HEK293 (cell line): ENCODE data around the gene CDK8.
"Not testable (repeated sequence)": the region's sequence is repeated elsewhere in the genome, so short reads cannot be mapped to it uniquely, and the experiment has no call there.

Source experiments
- CTCF ChIA-PET: fragments of 350-600 bp; formaldehyde crosslinking; extraction: SDS; loops from one replicate; lab custom pipeline; 2021; ENCODE audit warnings: antibody characterized with exemption; lab: Yijun Ruan, JAX
- POLR2A ChIA-PET: fragments of 300-600 bp; formaldehyde crosslinking; extraction: SDS; loops from one replicate; lab custom pipeline; 2020; ENCODE audit warnings: antibody characterized with exemption, inconsistent platforms; lab: Yijun Ruan, JAX
- H3K27ac ChIP-seq: fragments of 200-500 bp; sonication (Bioruptor generic); 2 replicates; pipeline ENCODE4 v1.5.1; 2014; ENCODE audit warnings: low read depth, low read length, control low read depth, inconsistent platforms; ENCODE audit errors: extremely low read depth
- H3K36me3 ChIP-seq, 2 experiments: fragments of 200-500 bp in 1 of 2; sonication (Bioruptor generic) in 1 of 2; 1 replicate in 1 of 2; 2 replicates in 1 of 2; pipeline ENCODE4 v1.5.1; 2014 to 2017; ENCODE audit warnings: inconsistent platforms in 2 of 2, low read length in 2 of 2; ENCODE audit not compliant: control insufficient read depth in 2 of 2, insufficient read depth in 1 of 2
- H3K4me1 ChIP-seq: fragments of 200-500 bp; sonication (Bioruptor generic); 2 replicates; pipeline ENCODE4 v1.5.1; 2014; ENCODE audit warnings: mild to moderate bottlenecking, low read length, inconsistent platforms; ENCODE audit not compliant: control insufficient read depth, insufficient read depth
- H3K4me3 ChIP-seq: 2 replicates; pipeline ENCODE4 v1.5.1; 2011; ENCODE audit warnings: low read depth, mild to moderate bottlenecking, control low read depth, low read length, moderate library complexity
- H3K9me3 ChIP-seq: fragments of 200-500 bp; sonication (Bioruptor generic); 2 replicates; pipeline ENCODE4 v1.5.1; 2014; ENCODE audit warnings: low read depth, low read length, inconsistent platforms; ENCODE audit not compliant: control insufficient read depth, insufficient read depth
- BCL6B ChIP-seq: fragments of 450-650 bp; formaldehyde crosslinking; IDR thresholded peaks from 2 replicates; pipeline ENCODE4 v1.5.1; 2017; ENCODE audit warnings: missing biosample characterization, missing genetic modification characterization
- KLF10 ChIP-seq: fragments of 450-650 bp; IDR thresholded peaks from 2 replicates; pipeline ENCODE4 v1.5.1; 2018; ENCODE audit warnings: missing biosample characterization, mild to moderate bottlenecking, missing genetic modification characterization
- MEIS1 ChIP-seq: sonication (generic); formaldehyde crosslinking; IDR thresholded peaks from 2 replicates; pipeline ENCODE4 v1.8.1; 2022; ENCODE audit warnings: missing genetic modification reagents, mild to moderate bottlenecking, borderline replicate concordance
- MZF1 ChIP-seq: fragments of 450-650 bp; formaldehyde crosslinking; IDR thresholded peaks from 2 replicates; pipeline ENCODE4 v1.5.1; 2017; ENCODE audit warnings: missing biosample characterization, missing genetic modification characterization, borderline replicate concordance
- PRDM2 ChIP-seq: fragments of 450-650 bp; formaldehyde crosslinking; IDR thresholded peaks from 2 replicates; pipeline ENCODE4 v1.5.1; 2016; ENCODE audit warnings: missing biosample characterization, missing genetic modification characterization, borderline replicate concordance
- SP3 ChIP-seq: fragments of 450-650 bp; formaldehyde crosslinking; IDR thresholded peaks from 2 replicates; pipeline ENCODE4 v1.5.1; 2016; ENCODE audit warnings: missing biosample characterization, missing genetic modification characterization
- TCF7L2 ChIP-seq: IDR thresholded peaks from 2 replicates; pipeline ENCODE4 v1.6.1; 2011; ENCODE audit warnings: low read depth, mild to moderate bottlenecking, inconsistent platforms, low read length, moderate library complexity, borderline replicate concordance
- TRIM28 ChIP-seq: IDR thresholded peaks from 2 replicates; pipeline ENCODE4 v1.6.1; 2011; ENCODE audit warnings: low read length, control low read depth, borderline replicate concordance
- WT1 ChIP-seq: fragments of 450-650 bp; formaldehyde crosslinking; IDR thresholded peaks from 2 replicates; pipeline ENCODE4 v1.5.1; 2016; ENCODE audit warnings: missing biosample characterization, missing genetic modification characterization
- ZFHX2 ChIP-seq: fragments of 450-650 bp; formaldehyde crosslinking; conservative IDR thresholded peaks from 2 replicates; pipeline ENCODE4 v1.5.1; 2016; ENCODE audit warnings: missing biosample characterization, missing genetic modification characterization
- ZNF10 ChIP-seq: fragments of 450-650 bp; formaldehyde crosslinking; IDR thresholded peaks from 2 replicates; pipeline ENCODE4 v1.5.1; 2017; ENCODE audit warnings: missing biosample characterization, missing genetic modification characterization
- ZNF138 ChIP-seq: fragments of 450-650 bp; formaldehyde crosslinking; IDR thresholded peaks from 2 replicates; pipeline ENCODE4 v1.5.1; 2016; ENCODE audit warnings: missing biosample characterization, missing genetic modification characterization, borderline replicate concordance
- ZNF23 ChIP-seq: fragments of 450-650 bp; formaldehyde crosslinking; IDR thresholded peaks from 2 replicates; pipeline ENCODE4 v1.5.1; 2016; ENCODE audit warnings: missing biosample characterization, missing genetic modification characterization, borderline replicate concordance
- ZNF335 ChIP-seq: fragments of 450-650 bp; formaldehyde crosslinking; conservative IDR thresholded peaks from 2 replicates; pipeline ENCODE4 v1.5.1; 2016; ENCODE audit warnings: missing biosample characterization, missing genetic modification characterization
- ZNF416 ChIP-seq: fragments of 450-650 bp; formaldehyde crosslinking; IDR thresholded peaks from 2 replicates; pipeline ENCODE4 v1.5.1; 2016; ENCODE audit warnings: missing biosample characterization, missing genetic modification characterization
- ZNF639 ChIP-seq: fragments of 450-650 bp; formaldehyde crosslinking; IDR thresholded peaks from 2 replicates; pipeline ENCODE4 v1.5.1; 2016; ENCODE audit warnings: missing biosample characterization, missing genetic modification characterization
- ZNF645 ChIP-seq: fragments of 450-650 bp; formaldehyde crosslinking; IDR thresholded peaks from 2 replicates; pipeline ENCODE4; 2016; ENCODE audit warnings: missing biosample characterization, missing genetic modification characterization
- ZNF707 ChIP-seq: fragments of 450-650 bp; formaldehyde crosslinking; IDR thresholded peaks from 2 replicates; pipeline ENCODE4 v1.5.1; 2016; ENCODE audit warnings: missing biosample characterization, missing genetic modification characterization

CDK8 gene

GRCh38 chr13:26280295-26280694 lies 26.4 kb downstream of the CDK8 start (continued):
- no peak for TF ChIP-seq SP3 (tag by site-specific recombination)
- TF ChIP-seq WT1 (tag by site-specific recombination), result no peak
- TF ChIP-seq MEIS1 (CRISPR knock-in tag), result no peak
- no peak for TF ChIP-seq ZNF10 (tag by site-specific recombination)
- TF ChIP-seq ZNF416 (tag by site-specific recombination), result no peak
- no peak for TF ChIP-seq PRDM2 (tag by site-specific recombination)

GRCh38 chr13:26280822-26281221 lies 26.9 kb downstream of the CDK8 start:
- TF ChIP-seq PRDM2 (tag by site-specific recombination) (no peak), KLF10 (tag by site-specific recombination) (no peak), ZFHX2 (tag by site-specific recombination) (no peak), ZNF335 (tag by site-specific recombination) (no peak), ZNF138 (tag by site-specific recombination) (no peak), ZNF707 (tag by site-specific recombination) (no peak), ZNF645 (tag by site-specific recombination) (no peak), MZF1 (tag by site-specific recombination) (no peak), ZNF639 (tag by site-specific recombination) (no peak), TCF7L2 (no peak), BCL6B (tag by site-specific recombination) (no peak), ZNF23 (tag by site-specific recombination) (no peak), TRIM28 (no peak)
- TF ChIP-seq, all 188 proteins: peak for 0
- no peaks in the 10 kb centered on the region for H3K9me3 ChIP-seq
- peaks cover 0 to 4% of the 10 kb centered on the region in 2 experiments; a peak in 1 of 3 replicates for H3K36me3 ChIP-seq
- H3K4me3 ChIP-seq, result no peak overlapping the region
- CTCF ChIA-PET, result interaction anchor here (0.6 to 1.5 kb wide), 3 partner anchors 22 to 201 kb away, joined by 3 to 4 read pairs (median 3); no protein-coding TSS in a partner anchor
- no peak overlapping the region for H3K27ac ChIP-seq
- no peaks in the 10 kb centered on the region for H3K4me1 ChIP-seq
- POLR2A ChIA-PET, result no interaction called here

GRCh38 chr13:26285911-26286310 lies 32.0 kb downstream of the CDK8 start:
- H3K9me3 ChIP-seq, H3K4me3 ChIP-seq, CTCF ChIA-PET, POLR2A ChIA-PET, H3K27ac ChIP-seq, H3K4me1 ChIP-seq, H3K36me3 ChIP-seq: not testable (repeated sequence)
